Activated CD8-positive, alpha-beta memory T cell treated with anti-CD3 and anti-CD28 coated beads for 4 hours (primary cell): ENCODE data around the gene SIM1.

Experiments
- DNase-seq, 2 donors: peaks; one replicate each; pipeline ENCODE4 v3.0.0-alpha.2; 2020; ENCODE audit warnings: low read depth in 2 of 2

SIM1 gene

GRCh38 chr6:100456908-100457235 is 7.8 kb downstream of the SIM1 start:
- DNase-seq: no peak

DNA sequence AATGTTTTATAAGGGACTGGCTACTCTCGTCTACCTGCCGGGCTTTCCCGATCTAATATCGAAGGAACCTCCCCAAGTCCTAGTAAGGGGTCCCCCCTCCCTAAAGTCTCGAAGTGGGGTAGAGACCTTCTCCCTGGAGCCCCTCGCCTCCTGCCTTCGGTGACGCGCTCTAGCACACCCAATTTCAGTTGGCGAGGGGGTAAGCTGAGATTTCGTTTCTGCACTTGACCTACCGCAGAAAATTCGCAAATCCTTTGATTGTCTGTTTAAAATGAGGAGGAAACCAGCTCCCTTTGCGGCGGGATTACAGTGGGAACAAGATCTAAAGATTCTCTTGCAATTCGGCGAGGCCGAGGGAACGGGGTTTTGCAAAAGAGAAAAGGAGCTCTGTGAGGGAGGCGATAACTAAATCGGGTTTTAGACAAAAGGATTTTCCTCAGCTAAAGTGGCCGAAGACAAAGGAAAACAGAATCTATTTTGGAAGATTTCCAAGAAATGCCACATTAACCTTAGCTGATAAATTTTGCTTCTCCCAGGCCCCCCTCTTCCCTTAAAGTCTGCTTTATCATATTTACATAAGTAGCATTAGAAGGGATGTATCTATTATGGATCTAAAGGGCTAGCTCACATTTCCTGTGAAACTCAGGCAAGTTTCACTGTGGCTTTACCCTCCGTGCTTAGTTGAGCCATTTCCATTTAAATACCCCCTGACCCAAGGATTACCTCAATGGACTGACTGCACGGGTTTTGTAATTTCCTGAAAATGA is 8.4 kb downstream of the SIM1 start:
- DNase-seq: no peak

DNA sequence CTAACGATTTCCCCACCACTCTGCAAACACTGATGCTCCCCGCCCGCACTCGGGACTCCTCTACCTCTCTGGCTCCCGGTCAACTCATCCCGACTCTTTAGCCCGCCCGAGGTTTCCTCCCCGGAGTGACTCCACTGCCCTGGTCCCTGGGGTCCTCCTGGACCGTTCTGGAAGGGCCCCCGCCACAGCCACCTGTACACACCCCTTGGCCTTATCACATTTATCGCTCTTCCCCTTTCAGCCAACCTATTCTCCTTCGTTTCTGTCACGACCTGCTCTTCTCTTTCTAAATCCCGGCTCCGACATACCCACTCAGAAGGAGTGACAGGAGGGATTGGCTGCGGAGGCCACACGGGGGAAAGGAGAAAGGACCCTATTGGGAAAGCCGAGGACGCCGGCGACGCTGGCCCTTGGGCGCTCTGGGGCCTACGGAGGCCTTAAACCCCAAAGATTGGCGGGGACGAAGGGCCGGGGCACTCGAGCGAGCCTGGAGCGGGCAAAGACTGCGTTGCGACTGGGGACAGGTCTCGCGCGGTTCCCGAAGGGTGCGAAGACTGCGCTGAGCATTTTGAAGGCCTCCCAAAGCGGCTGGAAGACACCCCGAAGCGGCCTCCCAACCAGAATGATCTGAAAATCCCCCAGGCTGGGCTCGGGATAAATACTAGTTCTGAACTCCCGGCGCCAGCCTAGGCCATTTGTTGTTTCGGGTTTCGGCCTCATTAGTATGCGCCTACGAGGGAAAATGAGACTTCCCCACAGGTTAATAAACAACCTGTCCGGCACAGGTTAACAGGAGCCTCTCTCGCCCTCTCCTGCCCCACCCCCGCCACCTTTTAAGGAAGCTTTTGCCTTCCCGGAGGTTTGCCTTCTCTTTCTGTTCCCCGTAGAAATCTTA is 9.2 kb downstream of the SIM1 start:
- DNase-seq: no peak

DNA sequence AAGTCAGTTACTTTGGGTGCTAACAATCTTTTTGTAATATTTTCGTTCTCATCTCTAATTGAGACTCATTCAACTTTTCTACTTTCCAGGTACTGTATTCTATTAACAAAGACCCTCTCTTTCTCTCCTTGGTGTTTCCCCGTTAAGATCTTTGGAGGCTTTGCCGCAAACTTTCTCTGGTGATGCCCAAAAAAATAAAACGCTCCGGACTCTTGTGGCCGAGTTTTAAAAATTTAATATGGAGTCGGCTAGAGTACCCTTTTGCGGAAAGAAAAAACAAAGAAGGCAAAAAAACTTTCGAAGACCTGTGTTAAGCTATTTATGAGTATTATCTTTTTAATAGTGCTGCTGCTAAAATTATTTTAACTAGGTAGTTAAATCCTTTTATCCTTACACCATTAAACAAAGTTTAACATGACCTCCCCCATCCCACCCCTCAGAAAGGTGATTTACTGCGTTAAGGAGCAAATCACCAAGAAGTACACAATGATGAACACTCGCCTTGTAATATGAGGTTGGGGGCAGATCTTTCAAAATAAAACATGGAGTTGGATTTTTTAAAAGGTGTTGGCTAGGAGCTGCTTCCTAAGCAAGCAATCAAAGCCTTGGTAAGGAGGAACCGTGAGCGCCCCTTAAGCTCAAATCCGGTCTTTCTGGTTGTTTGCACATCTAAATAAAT is 10.0 kb downstream of the SIM1 start:
- no peak for DNase-seq

DNA sequence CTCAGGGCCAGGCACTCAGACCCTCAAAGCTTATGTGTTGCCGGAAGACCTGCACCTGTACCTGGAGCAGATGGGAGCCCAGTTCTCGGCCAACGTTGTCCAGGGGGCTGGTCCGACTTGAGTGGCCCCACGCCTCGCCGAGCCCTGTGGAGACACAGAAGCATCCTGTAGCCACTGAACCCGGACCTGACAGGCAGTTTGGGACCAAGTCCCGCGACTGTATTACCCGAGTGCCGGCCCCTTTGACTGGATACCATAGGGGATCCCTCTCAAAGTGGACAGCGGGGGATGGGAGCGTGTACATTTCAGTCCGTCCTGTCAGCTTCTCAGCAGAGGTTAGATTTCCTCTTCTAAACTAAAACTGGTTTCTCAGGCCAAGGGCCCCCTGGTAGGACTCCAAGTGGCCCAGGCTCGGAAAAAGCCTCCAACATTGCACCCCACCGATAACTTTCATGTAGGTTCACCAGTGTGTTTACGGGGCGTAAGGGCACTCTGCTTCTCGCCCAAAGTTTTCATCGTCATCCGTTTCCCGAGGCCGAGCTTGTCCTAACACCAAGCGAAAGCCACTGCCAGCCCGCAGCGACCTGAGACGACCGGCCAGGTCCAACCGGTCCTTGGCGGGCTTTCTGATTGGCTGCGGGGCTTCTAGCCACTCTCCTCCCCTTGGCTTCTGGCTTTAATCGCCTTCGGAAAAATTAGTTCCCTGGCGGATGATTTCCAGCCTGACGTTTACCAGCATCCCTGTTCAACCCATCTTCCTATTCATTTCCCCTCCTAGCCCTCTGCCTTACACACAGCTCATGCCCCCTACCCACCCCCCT is 10.8 kb downstream of the SIM1 start:
- DNase-seq: no peak

GRCh38 chr6:100452998-100453397 is 11.7 kb downstream of the SIM1 start:
- DNase-seq: no peak

DNA sequence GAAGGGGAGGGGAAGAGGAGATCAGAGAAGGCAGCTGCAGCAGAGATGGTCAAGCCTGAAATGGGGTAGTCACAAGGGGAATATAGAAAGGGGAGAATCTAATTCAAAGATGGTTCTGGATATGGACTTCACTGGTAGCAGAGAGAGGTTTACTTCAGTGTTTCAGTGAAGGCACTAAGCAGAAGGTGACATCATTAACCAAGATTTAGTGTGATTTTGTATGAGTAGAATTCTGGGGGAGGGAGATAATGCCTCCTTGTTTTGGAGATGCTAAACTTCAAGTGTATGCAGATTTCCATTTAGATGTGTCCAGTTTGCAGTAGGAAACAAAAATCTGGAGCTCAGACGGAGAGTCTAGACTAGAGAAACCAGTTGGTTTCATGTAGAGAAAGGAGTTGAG is 13.1 kb downstream of the SIM1 start:
- no peak for DNase-seq

- no peak for DNase-seq
These were observed 15.5 kb downstream of the SIM1 start for GRCh38 chr6:100449239-100449691.

- no peak for DNase-seq
These were observed 16.6 kb downstream of the SIM1 start for GRCh38 chr6:100447900-100448748.

DNA sequence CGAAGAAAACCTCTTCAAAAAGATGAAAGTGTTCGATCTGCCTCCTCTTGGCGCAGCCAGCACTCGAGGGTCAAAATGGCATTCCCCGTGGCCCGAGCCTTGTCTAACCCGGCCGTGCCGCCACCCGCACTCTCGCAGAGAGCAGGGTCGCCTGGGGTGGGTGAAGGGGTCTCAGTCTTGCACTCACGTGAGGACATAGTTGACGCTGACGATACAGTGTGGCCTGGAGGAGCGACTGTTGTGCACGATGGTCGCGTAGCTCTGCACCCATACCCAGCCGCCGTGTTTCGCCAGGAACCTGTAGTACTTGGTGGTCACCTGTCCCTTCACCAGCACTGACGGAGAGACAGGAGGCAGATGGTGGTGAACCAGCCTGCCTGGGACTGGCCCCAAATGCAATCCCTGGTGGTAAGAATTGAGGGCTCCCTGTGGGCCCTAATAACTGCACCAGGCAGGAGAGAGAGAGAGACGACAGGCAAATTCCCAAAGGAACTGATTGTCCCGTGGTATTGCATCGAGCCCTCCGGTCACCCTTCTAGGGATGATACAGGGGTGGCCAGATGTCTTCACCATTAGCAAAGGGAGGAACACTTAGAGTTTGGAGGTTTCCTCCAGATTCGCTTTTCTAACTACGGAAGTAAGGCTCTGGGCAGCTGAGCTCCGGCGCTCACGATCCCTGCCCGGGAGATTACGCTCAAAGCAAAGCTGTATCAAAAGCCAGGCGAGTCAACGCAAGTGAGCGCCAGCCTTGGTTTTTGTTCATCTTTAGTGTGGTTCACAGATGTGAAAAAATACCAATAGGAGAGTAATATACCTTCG is 17.4 kb downstream of the SIM1 start:
- DNase-seq: no peak

DNA sequence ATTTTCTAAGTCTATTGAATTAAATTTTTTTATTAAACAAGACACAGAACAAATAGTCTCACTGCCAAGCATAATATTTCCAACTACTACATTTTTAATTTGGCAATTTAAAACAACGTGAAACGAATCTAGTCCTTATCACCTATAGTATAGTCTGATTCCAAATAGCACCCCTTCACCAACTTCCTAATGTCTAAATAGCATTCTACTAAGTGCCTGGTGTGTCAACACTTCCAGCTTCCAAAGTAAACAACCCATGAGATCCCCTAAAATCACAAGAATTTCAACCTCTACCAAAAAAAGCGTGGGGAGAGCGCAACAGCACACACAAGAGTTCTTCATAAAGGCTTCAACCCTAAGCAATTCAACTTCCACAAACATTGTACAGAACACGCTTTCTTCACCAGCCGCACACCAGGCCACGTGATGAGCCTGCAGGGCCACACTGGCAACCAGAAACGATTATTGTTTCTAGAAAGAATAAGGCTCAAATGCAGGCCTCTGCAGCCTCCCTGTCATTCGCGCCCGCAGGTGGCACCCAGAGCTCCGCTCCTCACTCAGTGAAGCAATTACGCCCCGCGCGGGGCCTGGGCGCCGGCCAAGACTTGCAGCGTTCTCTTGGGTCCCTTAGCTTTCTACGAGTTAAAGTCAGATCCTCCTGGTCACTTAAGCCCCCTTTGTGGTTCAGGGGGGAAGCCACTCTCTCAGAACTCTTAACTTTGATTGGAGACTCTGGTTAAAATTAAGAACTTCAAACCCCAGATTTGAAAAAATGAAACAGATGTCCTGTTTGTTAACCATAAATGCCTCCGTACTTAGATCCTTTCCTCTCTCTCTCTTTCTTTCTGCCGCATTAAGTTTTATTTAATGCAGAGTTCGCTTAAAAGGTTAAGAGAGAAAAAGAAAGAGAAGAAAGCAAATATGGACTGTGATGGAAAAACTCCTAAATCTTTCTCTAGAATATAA is 18.3 kb downstream of the SIM1 start:
- DNase-seq: no peak

DNA sequence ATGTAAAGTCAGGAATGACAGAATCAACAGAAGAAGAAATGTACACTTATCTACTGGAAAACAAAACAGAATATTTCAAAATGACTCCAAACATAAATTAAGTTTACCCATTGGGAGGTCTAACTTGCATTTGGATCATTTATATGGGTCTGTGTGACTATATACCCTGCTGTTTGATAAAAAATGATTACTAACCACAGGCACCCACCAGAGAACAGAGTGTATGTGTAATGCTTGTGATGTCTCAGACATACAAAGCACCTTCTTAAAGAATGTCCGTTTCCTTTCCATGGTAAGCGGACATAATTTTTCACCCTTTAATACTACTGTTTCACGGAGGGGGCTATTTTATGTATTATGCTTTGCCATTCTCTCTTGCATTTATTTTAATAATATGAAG is 19.2 kb downstream of the SIM1 start:
- DNase-seq: no peak

GRCh38 chr6:100440935-100441334 is 23.8 kb downstream of the SIM1 start:
- no peak for DNase-seq

GRCh38 chr6:100435299-100435698 is 29.4 kb downstream of the SIM1 start:
- no peak for DNase-seq

GRCh38 chr6:100433726-100434435 is 30.8 kb downstream of the SIM1 start:
- DNase-seq: no peak

DNA sequence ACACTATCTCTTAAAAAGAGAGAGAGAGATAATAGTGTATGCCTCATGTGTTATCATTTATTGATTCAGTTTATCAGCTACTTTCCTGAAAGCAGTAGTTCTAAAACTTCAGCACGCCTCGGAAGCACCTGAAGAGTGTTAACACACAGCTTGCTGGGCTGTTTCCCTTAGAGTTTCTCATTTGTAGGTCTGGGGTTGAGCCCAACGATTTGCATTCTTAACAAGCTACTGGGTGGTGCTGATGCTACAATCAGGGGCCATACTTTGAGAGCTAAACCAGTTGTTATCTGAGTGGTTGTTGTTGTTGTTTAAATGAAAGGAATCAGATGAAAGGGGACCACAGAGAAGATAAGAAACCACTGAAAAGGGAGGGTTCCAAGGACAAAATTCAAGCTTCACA is 32.6 kb downstream of the SIM1 start:
- DNase-seq: no peak

DNA sequence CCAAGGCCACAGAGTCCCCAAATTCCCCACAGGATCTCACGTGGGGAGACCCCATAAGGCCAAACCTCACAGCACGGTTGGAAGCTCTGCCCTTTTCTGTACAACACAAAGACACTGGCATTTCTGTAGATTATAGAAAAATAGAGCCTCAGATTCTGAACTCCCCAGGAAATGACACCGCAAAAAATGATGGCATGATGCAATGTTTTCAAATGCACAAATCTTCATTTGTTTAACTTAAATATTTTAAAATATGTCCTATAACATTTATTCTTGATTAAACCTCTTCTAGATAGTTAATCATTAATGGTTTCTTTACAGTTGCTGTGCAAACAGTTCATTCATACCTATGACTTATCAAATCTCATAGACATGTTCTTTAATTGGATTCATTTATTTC is 33.8 kb downstream of the SIM1 start:
- DNase-seq: no peak

DNA sequence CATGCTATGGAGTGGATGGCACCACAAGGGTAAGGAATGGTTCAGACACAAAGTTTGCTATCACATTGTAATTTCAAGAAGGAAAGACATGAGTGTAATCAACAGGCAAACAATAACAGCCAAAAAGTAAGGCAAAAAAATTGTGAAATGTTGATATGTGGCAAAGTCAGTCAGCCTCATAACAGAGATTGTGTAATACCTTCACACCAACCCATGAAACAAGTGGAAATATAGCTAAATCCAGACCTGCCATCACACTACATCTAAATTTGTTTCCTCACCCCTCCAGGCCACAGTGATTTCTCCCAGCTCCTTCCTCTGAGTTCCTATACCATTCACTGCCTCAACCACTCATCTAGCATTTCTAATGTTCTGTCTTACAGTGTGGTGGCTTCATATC is 37.3 kb downstream of the SIM1 start:
- no peak for DNase-seq
